Gastrocnemius medialis (tissue), 4 donors: ENCODE results near the gene NEO1. TPM values are rescaled to one million over a fixed set of nuclear protein-coding genes. Genes with fewer than 3 reads are reported as not detected.
A peak's percentile ranks its signal among the peaks of the same experiment; 100 is the strongest.

Experiments used
- ATAC-seq, 2 donors: fragments of 150-250 bp; one replicate each; pipeline ENCODE4 v1.9.1; 2016
- DNase-seq, 2 donors: peaks; one replicate each; pipeline ENCODE4 v3.0.0-alpha.2; 2019
- H3K27ac ChIP-seq, 4 donors: fragments of 200-600 bp; sonication (generic); 1 replicate in 1 of 4; 2 replicates in 3 of 4; pipeline ENCODE4 v1.5.1; 2016 to 2018; ENCODE audit warnings: mild to moderate bottlenecking in 2 of 4, moderate library complexity in 1 of 4
- H3K27me3 ChIP-seq, 3 donors: fragments of 200-600 bp; sonication (generic) in 2 of 3; 1 replicate in 1 of 3; 2 replicates in 2 of 3; pipeline versions ENCODE4 v1.5.1 to v1.6.0; 2016 to 2019; ENCODE audit warnings: mild to moderate bottlenecking in 1 of 3, moderate library complexity in 1 of 3
- H3K36me3 ChIP-seq, 2 donors: fragments of 200-600 bp; sonication (generic) in 1 of 2; one replicate each; pipeline ENCODE4 v1.5.1; 2017 to 2018
- H3K4me1 ChIP-seq, 2 donors: fragments of 200-600 bp; sonication (generic) in 1 of 2; one replicate each; pipeline ENCODE4 v1.5.1; 2016 to 2017; ENCODE audit warnings: mild to moderate bottlenecking in 2 of 2
- H3K4me3 ChIP-seq, 4 donors: fragments of 200-600 bp; sonication (generic) in 3 of 4; 1 replicate in 1 of 4; 2 replicates in 3 of 4; pipeline ENCODE4 v1.5.1; 2016 to 2019; ENCODE audit warnings: mild to moderate bottlenecking in 2 of 4
- H3K9me3 ChIP-seq, 3 donors: fragments of 200-600 bp; sonication (generic) in 2 of 3; 1 replicate in 1 of 3; 2 replicates in 2 of 3; pipeline ENCODE4 v1.5.1; 2016 to 2019
- POLR2A ChIP-seq, 2 donors: fragments of 450-650 bp; IDR thresholded peaks; one replicate each; pipeline ENCODE4 v1.6.1; 2017; ENCODE audit warnings: antibody characterized with exemption in 2 of 2, mild to moderate bottlenecking in 2 of 2, moderate library complexity in 2 of 2
- in situ Hi-C, 4 donors: fragments of 200-750 bp; cut with MboI; loops; one replicate each; pipeline versions ENCODE4 v1.15.0 to v1.8.0; 2017; ENCODE audit warnings: low sequenced_read_pairs in 4 of 4
- intact Hi-C: fragments of 100-400 bp; cut with DNase I; formaldehyde crosslinking; loops from one replicate; pipeline ENCODE4 v1.15.1; 2023; ENCODE audit warnings: low total_unique reads
- total RNA-seq, 4 donors: library from RNA; depleted of rRNA; stranded (reverse); fragments of >200 nt; gene quantifications; one replicate each; pipeline versions ENCODE4 v1.1.0 to v1.2.3, GENCODE V29; 2016
- TF ChIP-seq, protein P1 (sequence below), 5 experiments: fragments of 450-650 bp in 3 of 5; fragments of 200-600 bp in 2 of 5; sonication (generic) in 2 of 5; IDR thresholded peaks in 4 of 5; conservative IDR thresholded peaks in 1 of 5; 1 replicate in 4 of 5; 2 replicates in 1 of 5; pipeline ENCODE4 v1.5.1; 2016 to 2019; ENCODE audit warnings: antibody characterized with exemption in 5 of 5, mild to moderate bottlenecking in 3 of 5, moderate library complexity in 3 of 5

Gene NEO1
- total RNA-seq, 4 donors from 2014 or later: 13.8 to 32.0 (median 20.3) TPM

GRCh38 chr15:73226093-73226814 lies 174.0 kb downstream of the NEO1 start:
- ATAC-seq: no peak
- H3K36me3 ChIP-seq: no peaks in the 10 kb centered on the region
- intact Hi-C loops: no loop called here
- H3K9me3 ChIP-seq: no peaks in the 10 kb centered on the region
- no peak overlapping the region for H3K27ac ChIP-seq
- no peaks in the 10 kb centered on the region for H3K27me3 ChIP-seq
- TF ChIP-seq, protein P1, sequence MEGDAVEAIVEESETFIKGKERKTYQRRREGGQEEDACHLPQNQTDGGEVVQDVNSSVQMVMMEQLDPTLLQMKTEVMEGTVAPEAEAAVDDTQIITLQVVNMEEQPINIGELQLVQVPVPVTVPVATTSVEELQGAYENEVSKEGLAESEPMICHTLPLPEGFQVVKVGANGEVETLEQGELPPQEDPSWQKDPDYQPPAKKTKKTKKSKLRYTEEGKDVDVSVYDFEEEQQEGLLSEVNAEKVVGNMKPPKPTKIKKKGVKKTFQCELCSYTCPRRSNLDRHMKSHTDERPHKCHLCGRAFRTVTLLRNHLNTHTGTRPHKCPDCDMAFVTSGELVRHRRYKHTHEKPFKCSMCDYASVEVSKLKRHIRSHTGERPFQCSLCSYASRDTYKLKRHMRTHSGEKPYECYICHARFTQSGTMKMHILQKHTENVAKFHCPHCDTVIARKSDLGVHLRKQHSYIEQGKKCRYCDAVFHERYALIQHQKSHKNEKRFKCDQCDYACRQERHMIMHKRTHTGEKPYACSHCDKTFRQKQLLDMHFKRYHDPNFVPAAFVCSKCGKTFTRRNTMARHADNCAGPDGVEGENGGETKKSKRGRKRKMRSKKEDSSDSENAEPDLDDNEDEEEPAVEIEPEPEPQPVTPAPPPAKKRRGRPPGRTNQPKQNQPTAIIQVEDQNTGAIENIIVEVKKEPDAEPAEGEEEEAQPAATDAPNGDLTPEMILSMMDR (IDR thresholded peaks at IDR 0.05 in 4 of 5, conservative IDR thresholded peaks at IDR 0.05 in 1 of 5): no peak
- TF ChIP-seq POLR2A (IDR thresholded peaks at IDR 0.05): no peak
- DNase-seq: no peak
- peaks cover 6 to 19% of the 10 kb centered on the region in 2 donors for H3K4me1 ChIP-seq
- in situ Hi-C loops: loop anchor here in 1 of 4 donors (25.0 kb wide), 1 partner anchor 439 kb away; the partner anchor contains the start of gene ADPGK
- H3K4me3 ChIP-seq: no peak overlapping the region

- peaks cover 6 to 26% of the 10 kb centered on the region in 2 donors for H3K4me1 ChIP-seq
- ATAC-seq (peak in 1 of 2 donors; percentile 44), DNase-seq (no peak)
- H3K9me3 ChIP-seq: no peaks in the 10 kb centered on the region
- H3K4me3 ChIP-seq: no peak overlapping the region
- in situ Hi-C loops: loop anchor here in 1 of 4 donors (25.0 kb wide), 1 partner anchor 440 kb away; the partner anchor contains the start of gene ADPGK
- no peaks in the 10 kb centered on the region for H3K36me3 ChIP-seq
- TF ChIP-seq, protein P1 (IDR thresholded peaks at IDR 0.05 in 4 of 5, conservative IDR thresholded peaks at IDR 0.05 in 1 of 5): no peak
- no peak for TF ChIP-seq POLR2A (IDR thresholded peaks at IDR 0.05)
- H3K27ac ChIP-seq: no peak overlapping the region
- intact Hi-C loops: no loop called here
- H3K27me3 ChIP-seq: no peaks in the 10 kb centered on the region
These were observed 175.3 kb downstream of the NEO1 start for GRCh38 chr15:73227433-73228056.

DNA sequence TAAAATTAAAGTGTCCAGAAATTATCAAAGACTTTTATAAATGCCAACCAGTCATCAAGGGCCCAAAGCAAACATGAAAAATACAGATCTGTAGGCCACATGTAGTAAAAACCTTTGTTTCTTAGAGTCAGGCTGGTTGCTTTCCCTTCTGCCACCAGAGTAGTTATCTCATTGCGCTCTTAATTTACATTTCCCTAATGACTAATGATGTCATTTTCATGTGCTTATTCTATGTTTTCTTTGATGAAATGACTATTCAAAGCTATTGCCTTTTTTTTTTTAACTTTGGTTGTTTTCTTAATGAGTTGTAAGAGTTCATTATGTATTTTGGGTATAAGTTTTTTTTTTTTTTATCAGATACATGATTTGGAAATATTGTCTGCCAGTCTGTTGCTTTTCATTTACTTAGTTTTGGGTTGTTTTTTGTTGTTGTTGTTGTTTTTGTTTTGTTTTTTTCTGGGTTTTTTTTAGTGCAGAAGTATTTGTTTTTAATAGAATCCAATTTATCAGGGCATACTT lies 175.9 kb downstream of the NEO1 start:
- intact Hi-C loops (no loop called here), in situ Hi-C loops (loop anchor here in 1 of 4 donors (25.0 kb wide), 1 partner anchor 441 kb away; the partner anchor contains the start of gene ADPGK)
- no peaks in the 10 kb centered on the region for H3K27me3 ChIP-seq
- no peak overlapping the region for H3K4me3 ChIP-seq
- ATAC-seq (no peak), DNase-seq (no peak)
- H3K4me1 ChIP-seq: peaks cover 6 to 26% of the 10 kb centered on the region in 2 donors
- no peak overlapping the region for H3K27ac ChIP-seq
- TF ChIP-seq POLR2A (IDR thresholded peaks at IDR 0.05): no peak
- TF ChIP-seq, protein P1 (IDR thresholded peaks at IDR 0.05 in 4 of 5, conservative IDR thresholded peaks at IDR 0.05 in 1 of 5): no peak
- H3K36me3 ChIP-seq: no peaks in the 10 kb centered on the region
- H3K9me3 ChIP-seq: no peaks in the 10 kb centered on the region

DNA sequence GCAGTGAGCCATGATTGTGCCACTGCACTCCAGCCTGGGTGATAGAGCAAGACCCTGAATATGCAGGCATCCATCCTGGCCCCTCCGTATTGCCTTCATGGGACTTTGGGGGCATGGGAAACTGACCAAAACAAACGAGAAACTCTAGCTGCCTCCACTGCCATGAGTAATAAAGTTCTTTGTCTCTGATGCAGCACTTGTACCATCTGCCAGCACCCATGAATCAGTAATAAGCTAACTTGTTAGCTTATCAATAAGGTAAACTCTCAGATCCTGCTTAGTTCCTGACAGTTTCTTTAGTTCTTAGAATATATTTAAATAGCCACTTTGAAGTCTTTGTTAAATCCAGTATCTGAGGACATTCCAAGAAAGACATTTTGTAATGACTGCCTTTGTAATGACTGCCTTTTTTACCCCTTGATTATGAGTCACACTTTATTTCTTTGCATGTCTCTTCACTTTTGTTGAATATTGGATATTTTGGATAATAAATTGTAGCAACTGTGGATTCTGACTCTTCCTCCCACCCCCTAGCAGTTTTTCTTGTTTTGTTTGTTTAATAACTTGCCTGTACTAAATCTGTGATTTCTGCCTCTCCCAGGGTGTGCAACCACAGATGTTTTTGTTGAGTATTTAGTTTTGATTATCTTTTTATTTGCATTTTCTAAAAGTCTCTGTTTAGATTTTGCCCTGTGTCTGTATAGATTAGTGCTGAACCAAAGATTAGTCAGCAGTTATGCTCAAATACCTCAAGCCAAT lies 179.6 kb downstream of the NEO1 start:
- H3K4me3 ChIP-seq: no peak overlapping the region
- in situ Hi-C loops (loop anchor here in 1 of 4 donors (25.0 kb wide), 1 partner anchor 445 kb away; the partner anchor contains the start of gene ADPGK), intact Hi-C loops (no loop called here)
- H3K27ac ChIP-seq: no peak overlapping the region
- no peak for TF ChIP-seq POLR2A (IDR thresholded peaks at IDR 0.05)
- TF ChIP-seq, protein P1 (IDR thresholded peaks at IDR 0.05 in 4 of 5, conservative IDR thresholded peaks at IDR 0.05 in 1 of 5): no peak
- H3K36me3 ChIP-seq: no peaks in the 10 kb centered on the region
- no peak for DNase-seq
- ATAC-seq: no peak
- H3K27me3 ChIP-seq: no peaks in the 10 kb centered on the region
- H3K9me3 ChIP-seq: no peaks in the 10 kb centered on the region
- H3K4me1 ChIP-seq: peaks cover 6 to 17% of the 10 kb centered on the region in 2 donors
